ENCODE results near the gene CMTM4.
A peak's percentile ranks its signal among the peaks of the same experiment; 100 is the strongest.

DNA sequence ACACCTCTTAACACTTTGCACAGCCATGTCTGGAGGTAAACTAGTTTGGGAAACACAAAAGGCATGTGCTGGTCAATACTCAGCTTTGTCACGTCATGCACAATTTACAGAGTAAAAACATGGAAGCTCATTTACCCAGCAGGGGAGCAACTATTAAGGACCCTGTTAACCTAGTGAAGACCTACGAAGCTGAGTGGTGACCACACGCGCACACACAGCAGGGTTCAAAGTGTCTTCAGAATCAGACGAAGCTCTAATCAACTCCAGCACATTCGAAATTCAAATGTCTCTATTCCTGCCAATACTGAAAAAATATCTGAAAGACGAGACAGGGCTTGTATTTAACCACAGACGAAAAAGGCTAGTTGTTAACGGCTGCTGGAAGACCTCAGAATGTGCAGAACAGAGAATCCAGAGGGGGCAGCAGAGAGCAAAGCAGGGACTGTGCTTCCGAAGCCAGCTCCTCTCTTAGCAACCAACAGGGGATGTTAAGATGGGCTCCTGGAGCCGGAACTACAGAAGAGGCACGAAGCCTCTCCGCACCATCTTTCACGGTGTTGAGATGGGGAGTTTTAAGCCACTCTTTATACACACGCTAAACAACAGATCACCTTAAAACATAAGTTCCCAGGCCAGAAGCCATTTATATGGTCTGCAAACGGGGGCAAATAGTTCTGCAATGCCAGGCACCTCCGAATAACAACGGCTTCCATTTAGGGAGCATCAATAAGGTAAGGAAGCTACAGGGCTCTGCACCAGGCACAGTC is 45.7 kb downstream of the CMTM4 start:
- TF ChIP-seq, protein P1, sequence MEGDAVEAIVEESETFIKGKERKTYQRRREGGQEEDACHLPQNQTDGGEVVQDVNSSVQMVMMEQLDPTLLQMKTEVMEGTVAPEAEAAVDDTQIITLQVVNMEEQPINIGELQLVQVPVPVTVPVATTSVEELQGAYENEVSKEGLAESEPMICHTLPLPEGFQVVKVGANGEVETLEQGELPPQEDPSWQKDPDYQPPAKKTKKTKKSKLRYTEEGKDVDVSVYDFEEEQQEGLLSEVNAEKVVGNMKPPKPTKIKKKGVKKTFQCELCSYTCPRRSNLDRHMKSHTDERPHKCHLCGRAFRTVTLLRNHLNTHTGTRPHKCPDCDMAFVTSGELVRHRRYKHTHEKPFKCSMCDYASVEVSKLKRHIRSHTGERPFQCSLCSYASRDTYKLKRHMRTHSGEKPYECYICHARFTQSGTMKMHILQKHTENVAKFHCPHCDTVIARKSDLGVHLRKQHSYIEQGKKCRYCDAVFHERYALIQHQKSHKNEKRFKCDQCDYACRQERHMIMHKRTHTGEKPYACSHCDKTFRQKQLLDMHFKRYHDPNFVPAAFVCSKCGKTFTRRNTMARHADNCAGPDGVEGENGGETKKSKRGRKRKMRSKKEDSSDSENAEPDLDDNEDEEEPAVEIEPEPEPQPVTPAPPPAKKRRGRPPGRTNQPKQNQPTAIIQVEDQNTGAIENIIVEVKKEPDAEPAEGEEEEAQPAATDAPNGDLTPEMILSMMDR (IDR thresholded peaks at IDR 0.05) = peak; percentile 76 to 97 (median 93)
- no peak for TF ChIP-seq EP300 (IDR thresholded peaks at IDR 0.05)

All from tibial nerve (tissue), 4 donors.